Testis (tissue), 2 donors: ENCODE data around the gene SEMA6A.

Experiments used
- POLR2A ChIP-seq: fragments of 450-650 bp; IDR thresholded peaks from one replicate; pipeline ENCODE4 v1.6.1; 2017; ENCODE audit warnings: antibody characterized with exemption, mild to moderate bottlenecking, moderate library complexity
- TF ChIP-seq, protein P1 (sequence below), 3 experiments: fragments of 450-650 bp in 2 of 3; fragments of 200-600 bp in 1 of 3; sonication (generic) in 1 of 3; IDR thresholded peaks; one replicate each; pipeline ENCODE4 v1.5.1; 2016 to 2019; ENCODE audit warnings: antibody characterized with exemption in 3 of 3, mild to moderate bottlenecking in 2 of 3, moderate library complexity in 1 of 3

- TF ChIP-seq, protein P1, sequence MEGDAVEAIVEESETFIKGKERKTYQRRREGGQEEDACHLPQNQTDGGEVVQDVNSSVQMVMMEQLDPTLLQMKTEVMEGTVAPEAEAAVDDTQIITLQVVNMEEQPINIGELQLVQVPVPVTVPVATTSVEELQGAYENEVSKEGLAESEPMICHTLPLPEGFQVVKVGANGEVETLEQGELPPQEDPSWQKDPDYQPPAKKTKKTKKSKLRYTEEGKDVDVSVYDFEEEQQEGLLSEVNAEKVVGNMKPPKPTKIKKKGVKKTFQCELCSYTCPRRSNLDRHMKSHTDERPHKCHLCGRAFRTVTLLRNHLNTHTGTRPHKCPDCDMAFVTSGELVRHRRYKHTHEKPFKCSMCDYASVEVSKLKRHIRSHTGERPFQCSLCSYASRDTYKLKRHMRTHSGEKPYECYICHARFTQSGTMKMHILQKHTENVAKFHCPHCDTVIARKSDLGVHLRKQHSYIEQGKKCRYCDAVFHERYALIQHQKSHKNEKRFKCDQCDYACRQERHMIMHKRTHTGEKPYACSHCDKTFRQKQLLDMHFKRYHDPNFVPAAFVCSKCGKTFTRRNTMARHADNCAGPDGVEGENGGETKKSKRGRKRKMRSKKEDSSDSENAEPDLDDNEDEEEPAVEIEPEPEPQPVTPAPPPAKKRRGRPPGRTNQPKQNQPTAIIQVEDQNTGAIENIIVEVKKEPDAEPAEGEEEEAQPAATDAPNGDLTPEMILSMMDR (IDR thresholded peaks at IDR 0.05), result no peak
- TF ChIP-seq POLR2A, result no peak
These were observed 81.8 kb downstream of the SEMA6A start for GRCh38 chr5:116492776-116493175.
